Astrocyte of the cerebellum (primary cell): ENCODE results near the gene FAF1.

Experiments
- DNase-seq: peaks from one replicate; pipeline ENCODE4 v3.0.0-alpha.2; 2011; ENCODE audit warnings: low read depth
- H3K4me3 ChIP-seq: 2 replicates; pipeline ENCODE4 v1.5.1; 2011; ENCODE audit warnings: mild to moderate bottlenecking, low read depth, low read length, moderate library complexity
- in situ Hi-C: cut with HindIII; loops from 2 replicates; pipeline ENCODE4 v1.10.0; 2017; ENCODE audit warnings: low sequenced_read_pairs
- TF ChIP-seq, protein P1 (sequence below): IDR thresholded peaks from 2 replicates; pipeline ENCODE4 v1.5.1; 2012; ENCODE audit warnings: low read length, low read depth, moderate library complexity, mild to moderate bottlenecking; ENCODE audit errors: missing control alignments

FAF1 gene

DNA sequence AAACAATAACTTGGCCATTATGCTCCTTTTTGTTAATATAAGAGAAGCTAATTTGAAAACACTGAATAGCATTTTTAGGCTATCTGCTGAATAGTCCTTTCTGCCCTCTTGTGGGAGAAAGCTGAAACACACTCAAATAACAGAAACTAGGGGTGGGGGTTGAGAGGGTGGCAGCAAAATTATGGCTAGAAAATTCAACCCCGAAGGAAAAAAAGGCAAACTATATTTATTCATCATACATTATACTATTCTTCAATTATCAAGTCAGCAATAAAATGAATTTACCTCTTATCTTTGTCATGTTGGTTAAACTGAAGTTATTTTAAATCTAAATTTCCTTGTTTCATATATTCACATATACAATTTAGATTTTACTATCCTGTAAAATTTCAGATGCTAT lies 255.9 kb downstream of the FAF1 start:
- TF ChIP-seq, protein P1, sequence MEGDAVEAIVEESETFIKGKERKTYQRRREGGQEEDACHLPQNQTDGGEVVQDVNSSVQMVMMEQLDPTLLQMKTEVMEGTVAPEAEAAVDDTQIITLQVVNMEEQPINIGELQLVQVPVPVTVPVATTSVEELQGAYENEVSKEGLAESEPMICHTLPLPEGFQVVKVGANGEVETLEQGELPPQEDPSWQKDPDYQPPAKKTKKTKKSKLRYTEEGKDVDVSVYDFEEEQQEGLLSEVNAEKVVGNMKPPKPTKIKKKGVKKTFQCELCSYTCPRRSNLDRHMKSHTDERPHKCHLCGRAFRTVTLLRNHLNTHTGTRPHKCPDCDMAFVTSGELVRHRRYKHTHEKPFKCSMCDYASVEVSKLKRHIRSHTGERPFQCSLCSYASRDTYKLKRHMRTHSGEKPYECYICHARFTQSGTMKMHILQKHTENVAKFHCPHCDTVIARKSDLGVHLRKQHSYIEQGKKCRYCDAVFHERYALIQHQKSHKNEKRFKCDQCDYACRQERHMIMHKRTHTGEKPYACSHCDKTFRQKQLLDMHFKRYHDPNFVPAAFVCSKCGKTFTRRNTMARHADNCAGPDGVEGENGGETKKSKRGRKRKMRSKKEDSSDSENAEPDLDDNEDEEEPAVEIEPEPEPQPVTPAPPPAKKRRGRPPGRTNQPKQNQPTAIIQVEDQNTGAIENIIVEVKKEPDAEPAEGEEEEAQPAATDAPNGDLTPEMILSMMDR: peak; percentile 80
- DNase-seq: peak; percentile 12
- no peak overlapping the region for H3K4me3 ChIP-seq
- in situ Hi-C loops: loop anchor here (5.0 kb wide), 1 partner anchor 87 kb away; no protein-coding TSS in a partner anchor

DNA sequence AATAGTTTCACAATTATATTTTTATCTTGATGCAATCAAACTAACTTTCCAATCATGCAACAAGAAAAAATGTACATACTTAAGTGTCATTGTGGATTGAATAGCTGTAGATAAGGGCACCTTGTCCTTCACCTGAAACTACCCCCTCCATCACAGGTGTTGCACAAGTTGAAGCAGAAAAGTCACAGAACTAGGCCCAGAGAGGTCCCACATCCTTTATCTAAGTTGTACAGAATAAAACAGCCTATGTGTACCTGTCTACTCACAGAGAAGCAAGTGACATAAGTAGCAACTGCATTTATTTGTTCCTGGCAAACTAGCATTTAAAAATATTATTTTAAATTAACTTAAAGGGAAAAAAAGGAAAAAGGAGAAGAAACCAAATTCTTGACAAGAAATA lies 256.8 kb downstream of the FAF1 start:
- DNase-seq: no peak
- H3K4me3 ChIP-seq: no peak overlapping the region
- TF ChIP-seq, protein P1: no peak
- in situ Hi-C loops: loop anchor here (5.0 kb wide), 1 partner anchor 86 kb away; no protein-coding TSS in a partner anchor

DNA sequence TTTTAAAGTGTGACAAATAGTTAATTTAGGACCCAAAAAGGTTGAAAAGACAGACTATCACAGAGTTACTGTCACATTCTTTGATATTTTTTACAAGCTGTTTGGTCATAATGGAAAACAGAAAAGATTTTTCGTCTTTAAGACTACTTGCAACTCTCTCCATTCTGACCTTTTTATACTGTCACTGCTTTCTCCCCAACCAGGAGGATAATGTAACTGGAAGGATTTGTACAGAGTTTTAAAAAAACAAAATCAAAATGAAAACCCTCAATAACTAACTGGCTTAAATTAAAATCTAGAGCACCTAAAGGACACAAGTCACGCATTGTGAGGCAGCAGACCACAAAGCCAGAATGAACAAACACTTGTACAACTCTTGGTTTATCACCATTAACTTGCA lies 257.7 kb downstream of the FAF1 start:
- DNase-seq: no peak
- TF ChIP-seq, protein P1: no peak
- in situ Hi-C loops: loop anchor here (5.0 kb wide), 1 partner anchor 85 kb away; no protein-coding TSS in a partner anchor
- no peak overlapping the region for H3K4me3 ChIP-seq

DNA sequence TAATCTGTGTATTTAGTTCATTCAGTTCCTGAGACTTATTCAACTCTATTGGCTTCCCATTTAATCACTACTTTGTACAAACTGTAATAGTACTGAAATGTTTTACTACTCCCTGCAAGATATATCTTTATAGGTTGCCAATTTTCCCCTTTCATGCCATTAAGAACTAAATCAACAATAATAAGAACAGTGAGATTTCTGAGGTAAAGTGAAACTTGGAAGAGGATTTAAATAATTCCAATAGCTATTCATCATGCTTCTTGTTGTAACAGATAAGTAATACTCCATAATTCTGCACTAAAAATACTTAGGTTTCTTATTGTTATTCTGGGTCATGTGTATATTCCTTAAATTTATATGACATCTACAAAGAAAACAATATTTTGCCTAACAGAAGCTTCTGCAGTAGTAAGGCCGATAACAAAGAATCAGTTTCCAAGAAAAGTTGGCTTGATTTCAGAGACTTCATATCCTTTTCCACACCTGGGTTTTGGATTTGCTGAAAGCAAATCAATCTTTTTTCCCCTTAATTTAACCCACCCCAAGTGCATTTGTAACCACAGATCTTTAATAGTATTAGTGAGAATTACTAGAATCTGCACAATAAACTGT lies 258.3 kb downstream of the FAF1 start:
- TF ChIP-seq, protein P1: no peak
- H3K4me3 ChIP-seq: no peak overlapping the region
- DNase-seq: no peak
- in situ Hi-C loops: loop anchor here (5.0 kb wide), 1 partner anchor 85 kb away; no protein-coding TSS in a partner anchor

DNA sequence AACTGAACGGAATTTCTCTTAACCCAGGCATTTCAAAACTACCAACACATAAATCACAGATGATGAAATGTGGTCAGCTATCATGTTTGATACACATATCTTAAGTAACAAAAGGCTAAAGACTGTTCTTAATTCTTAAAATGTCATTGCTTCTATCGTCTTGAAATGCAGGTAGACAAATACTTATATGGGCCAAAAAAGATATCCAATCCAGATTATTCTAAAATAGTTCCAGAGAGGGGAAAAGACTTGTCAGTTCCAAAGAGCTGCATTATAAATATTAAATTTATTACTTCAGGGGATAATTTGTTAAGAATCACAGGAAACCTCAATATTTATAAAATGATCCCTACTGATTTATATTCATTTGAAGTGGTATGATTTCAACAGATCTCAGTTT lies 259.4 kb downstream of the FAF1 start:
- H3K4me3 ChIP-seq: no peak overlapping the region
- TF ChIP-seq, protein P1: no peak
- in situ Hi-C loops: loop anchor here (5.0 kb wide), 1 partner anchor 83 kb away; no protein-coding TSS in a partner anchor
- no peak for DNase-seq

DNA sequence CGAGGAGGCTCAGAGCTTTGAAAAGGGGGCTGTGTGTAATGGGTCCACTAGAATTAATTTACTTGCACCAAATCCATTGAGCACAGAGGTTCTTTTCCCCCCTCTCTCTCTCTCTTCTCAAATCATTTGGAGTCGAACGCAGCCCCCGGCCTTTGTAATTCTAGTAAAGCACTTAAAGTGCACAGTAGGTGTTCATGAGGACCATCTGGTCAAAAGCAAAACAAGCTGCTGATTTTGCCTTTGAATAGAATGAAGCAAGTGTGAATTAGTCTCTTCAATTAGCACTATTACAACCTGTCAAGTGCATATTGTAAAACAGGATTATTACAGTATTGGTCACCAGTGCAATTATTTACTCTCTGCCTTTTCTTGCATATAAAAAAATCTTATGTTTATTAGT lies 259.9 kb downstream of the FAF1 start:
- TF ChIP-seq, protein P1: no peak
- in situ Hi-C loops: loop anchor here (5.0 kb wide), 1 partner anchor 83 kb away; no protein-coding TSS in a partner anchor
- no peak overlapping the region for H3K4me3 ChIP-seq
- DNase-seq: no peak
